A549 (cell line): Measurements from ENCODE around the gene PRR5. TPM values are rescaled to one million over a fixed set of nuclear protein-coding genes. Genes with fewer than 3 reads are reported as not detected.

Source experiments
- ATAC-seq, 2 experiments: fragments of 200-7000 bp in 1 of 2; fragments of >200 bp in 1 of 2; cut with Nextera tagmentation in 1 of 2; cut with Tn5 transposase in 1 of 2; 3 replicates each; pipeline versions ENCODE4 v1.8.0 to v1.9.1; 2018 to 2020; ENCODE audit warnings: mild to moderate bottlenecking in 1 of 2, moderate library complexity in 1 of 2
- CTCF ChIA-PET: fragments of 300-600 bp; sonication (Branson Sonifier 250); formaldehyde crosslinking; extraction: SDS; loops from one replicate; lab custom pipeline; 2021; ENCODE audit warnings: antibody characterized with exemption, inconsistent platforms; lab: Yijun Ruan, JAX
- POLR2A ChIA-PET: fragments of 350-600 bp; formaldehyde crosslinking; extraction: SDS; loops from one replicate; lab custom pipeline; 2021; ENCODE audit warnings: antibody characterized with exemption, inconsistent platforms; lab: Yijun Ruan, JAX
- DNase-seq, 2 experiments: peaks; one replicate each; pipeline versions ENCODE4 v3.0.0 to v3.0.0-alpha.2; 2011 to 2016; ENCODE audit warnings: low read depth in 1 of 2, low spot score in 1 of 2
- FAIRE-seq: peaks from 2 replicates; lab custom pipeline; 2011; peaks lifted over from hg19 to GRCh38; lab: Jason Lieb, UNC
- H3K27ac ChIP-seq, 2 experiments: fragments of >200 bp; sonication (Bioruptor Twin); formaldehyde crosslinking; 3 replicates each; pipeline ENCODE4 v1.5.1; 2016 to 2017
- H3K4me1 ChIP-seq: fragments of >200 bp; sonication (Bioruptor Twin); formaldehyde crosslinking; 3 replicates; pipeline ENCODE4 v1.6.1; 2016
- H3K4me2 ChIP-seq: fragments of >200 bp; sonication (Bioruptor Twin); formaldehyde crosslinking; 3 replicates; pipeline ENCODE4 v1.6.1; 2016
- H3K4me3 ChIP-seq: fragments of >200 bp; sonication (Bioruptor Twin); formaldehyde crosslinking; 3 replicates; pipeline ENCODE4 v1.5.1; 2016
- H3K9me3 ChIP-seq: fragments of >200 bp; sonication (Bioruptor Twin); formaldehyde crosslinking; 3 replicates; pipeline ENCODE4 v1.6.1; 2016
- BCL3 ChIP-seq: fragments of >200 bp; sonication (Bioruptor Twin); formaldehyde crosslinking; IDR thresholded peaks from 3 replicates; pipeline ENCODE4 v1.6.1; 2016
- CBX2 ChIP-seq: fragments of 200-600 bp; sonication (generic); IDR thresholded peaks from 2 replicates; pipeline ENCODE4 v1.6.1; 2016; ENCODE audit warnings: low read depth, mild to moderate bottlenecking, borderline replicate concordance
- EHF ChIP-seq: fragments of 250-450 bp; sonication (Bioruptor Pico); IDR thresholded peaks from 2 replicates; pipeline ENCODE4 v1.5.0; 2020; ENCODE audit warnings: mild to moderate bottlenecking
- EHMT2 ChIP-seq: fragments of 200-600 bp; sonication (generic); IDR thresholded peaks from 2 replicates; pipeline ENCODE4 v1.6.1; 2016; ENCODE audit warnings: antibody characterized with exemption, low read depth, mild to moderate bottlenecking, moderate library complexity
- FOSL2 ChIP-seq, 2 experiments: fragments of 450-650 bp in 1 of 2; fragments of >200 bp in 1 of 2; sonication (Bioruptor Twin) in 1 of 2; formaldehyde crosslinking; IDR thresholded peaks; 2 replicates each; pipeline versions ENCODE4 v1.5.0 to v1.6.1; 2016 to 2020; ENCODE audit warnings: mild to moderate bottlenecking in 1 of 2, moderate library complexity in 1 of 2
- GATA3 ChIP-seq: IDR thresholded peaks from 2 replicates; pipeline ENCODE4 v1.6.1; 2012; ENCODE audit warnings: borderline replicate concordance
- HMGXB4 ChIP-seq: fragments of 250-450 bp; sonication (Bioruptor Pico); IDR thresholded peaks from 2 replicates; pipeline ENCODE4 v1.5.0; 2021; ENCODE audit warnings: mild to moderate bottlenecking, moderate library complexity, borderline replicate concordance
- KDM1A ChIP-seq: fragments of 200-600 bp; sonication (generic); IDR thresholded peaks from 2 replicates; pipeline ENCODE4 v1.6.1; 2016; ENCODE audit warnings: low read depth, mild to moderate bottlenecking
- KDM5A ChIP-seq: fragments of 200-600 bp; sonication (generic); IDR thresholded peaks from 2 replicates; pipeline ENCODE4 v1.6.1; 2016; ENCODE audit warnings: antibody characterized with exemption, mild to moderate bottlenecking
- MYC ChIP-seq: IDR thresholded peaks from 2 replicates; pipeline ENCODE4 v1.6.1; 2012; ENCODE audit warnings: mild to moderate bottlenecking, inconsistent platforms, low read length, improper control_type of control experiment, borderline replicate concordance
- PBX3 ChIP-seq: IDR thresholded peaks from 2 replicates; pipeline ENCODE4 v1.6.1; 2012
- POLR2A ChIP-seq: IDR thresholded peaks from 2 replicates; pipeline ENCODE4 v1.6.1; 2012; ENCODE audit warnings: mild to moderate bottlenecking, low read length
- RARB ChIP-seq: fragments of 250-450 bp; sonication (Bioruptor Pico); IDR thresholded peaks from 2 replicates; pipeline ENCODE4 v1.8.0; 2021; ENCODE audit warnings: mild to moderate bottlenecking, moderate library complexity
- RFX5 ChIP-seq: fragments of 450-650 bp; IDR thresholded peaks from 2 replicates; pipeline ENCODE4 v1.7.1; 2014; ENCODE audit warnings: antibody characterized with exemption, mild to moderate bottlenecking, moderate library complexity
- SMC3 ChIP-seq: fragments of >200 bp; sonication (Bioruptor Twin); formaldehyde crosslinking; IDR thresholded peaks from 3 replicates; pipeline ENCODE4 v1.6.1; 2018; ENCODE audit warnings: inconsistent platforms
- ZC3H11A ChIP-seq: fragments of 450-650 bp; IDR thresholded peaks from 2 replicates; pipeline ENCODE4 v1.6.1; 2014; ENCODE audit warnings: antibody characterized with exemption, mild to moderate bottlenecking
- ZNF302 ChIP-seq: fragments of 250-450 bp; sonication (Bioruptor Pico); IDR thresholded peaks from 2 replicates; pipeline ENCODE4 v1.9.0; 2021; ENCODE audit warnings: inconsistent platforms, mild to moderate bottlenecking, moderate library complexity
- WGBS: methylation state at CpG from one replicate; pipeline ENCODE4 v1.1.6; 2017; ENCODE audit errors: missing lambda C conversion rate; 5-methylcytosine and 5-hydroxymethylcytosine counted together
- polyA plus RNA-seq, 4 experiments: library from polyadenylated mRNA; depleted of rRNA in 3 of 4; stranded (reverse); fragments of >200 nt; fragmentation: RNase III in 1 of 4; extraction: RNeasy Plus Mini Kit Qiagen cat#74134 plus additional on column Dnase treatment in 1 of 4; gene quantifications; 2 replicates in 3 of 4; 3 replicates in 1 of 4; pipeline ENCODE4 v1.2.3, GENCODE V29; 2011 to 2017

Gene PRR5
- polyA plus RNA-seq, 2 of the 4 experiments (the other 2 are of a cell fraction), result 7.1 to 19.5 TPM

GRCh38 chr22:44733426-44734106 lies 31.6 kb downstream of the PRR5 start (continued):
- TF ChIP-seq BCL3, result no peak

DNA sequence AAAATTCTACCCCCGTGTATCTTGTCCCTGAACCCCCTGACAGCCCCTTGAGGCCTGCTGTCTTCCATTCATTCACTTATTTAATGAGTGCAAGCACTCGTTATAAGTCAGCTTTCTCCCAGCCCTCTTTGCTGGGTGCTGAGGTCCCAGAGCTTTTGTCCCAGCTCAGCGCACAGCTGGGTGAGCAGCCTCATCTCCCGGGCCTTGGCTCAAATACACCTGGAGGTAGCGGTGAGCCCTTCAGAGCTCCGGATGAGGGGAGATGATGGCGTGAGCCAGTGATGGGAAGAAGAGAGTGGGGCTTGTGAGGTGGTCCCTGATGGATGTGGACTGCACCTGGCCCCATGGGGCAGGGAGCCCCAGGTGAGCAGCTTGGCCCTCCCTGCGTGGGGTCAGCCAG lies 32.3 kb downstream of the PRR5 start:
- TF ChIP-seq MYC, result no peak
- TF ChIP-seq CBX2, result no peak
- no peak for TF ChIP-seq EHMT2
- TF ChIP-seq EHF (CRISPR knock-in tag), result no peak
- TF ChIP-seq GATA3, result no peak
- TF ChIP-seq, all 56 proteins: peak for 0
- no peak overlapping the region for H3K27ac ChIP-seq
- no peak overlapping the region for H3K4me3 ChIP-seq
- DNase-seq (no peak), ATAC-seq (no peak), FAIRE-seq (no peak)
- 87% methylated on average over 8 of the region's 8 CpGs for WGBS
- CTCF ChIA-PET, result interaction anchor here (1.0 to 4.0 kb wide), 5 partner anchors 9 to 38 kb away, joined by 4 to 55 read pairs (median 23); no protein-coding TSS in a partner anchor
- no peak overlapping the region for H3K4me2 ChIP-seq
- no peaks in the 10 kb centered on the region for H3K9me3 ChIP-seq
- POLR2A ChIA-PET, result no interaction called here
- H3K4me1 ChIP-seq, result peaks cover 9% of the 10 kb centered on the region

DNA sequence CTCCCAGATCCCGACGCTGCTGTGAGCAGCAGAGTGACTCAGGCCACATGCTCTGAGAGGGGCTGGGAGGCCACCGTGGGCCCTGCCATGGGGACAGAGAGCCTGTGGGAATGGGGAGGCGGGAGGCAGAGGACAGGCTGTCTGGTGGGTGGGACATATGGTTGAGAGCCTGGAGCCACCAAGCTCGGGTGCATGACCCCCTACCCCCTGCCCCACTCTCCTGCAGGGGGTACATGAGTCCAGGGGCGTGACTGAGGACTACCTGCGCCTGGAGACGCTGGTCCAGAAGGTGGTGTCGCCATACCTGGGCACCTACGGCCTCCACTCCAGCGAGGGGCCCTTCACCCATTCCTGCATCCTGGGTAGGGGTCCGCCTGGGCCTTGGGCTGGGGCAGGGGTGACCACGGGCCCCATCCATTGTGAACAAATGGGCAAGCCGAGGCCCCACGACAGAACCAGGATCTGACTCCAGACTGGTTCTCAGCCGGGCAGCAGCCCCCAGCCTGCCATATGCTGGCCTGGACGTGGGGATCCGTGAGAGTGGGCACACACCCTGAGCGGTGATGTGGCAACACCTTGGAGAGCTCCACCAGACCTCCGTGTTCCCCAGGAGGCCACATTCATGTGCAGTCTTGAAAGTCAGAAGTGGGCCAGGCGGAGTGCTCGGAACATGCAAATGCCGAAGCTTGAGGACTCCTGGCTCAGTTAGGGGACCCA lies 33.0 kb downstream of the PRR5 start:
- no peak for ATAC-seq
- no peak overlapping the region for H3K4me2 ChIP-seq
- H3K4me3 ChIP-seq, result no peak overlapping the region
- no peak for TF ChIP-seq GATA3
- no peak for TF ChIP-seq ZC3H11A
- TF ChIP-seq SMC3, result no peak
- TF ChIP-seq KDM1A, result no peak
- TF ChIP-seq FOSL2 (IDR thresholded peaks at IDR 0.05), result no peak
- no peak for TF ChIP-seq FOSL2 (CRISPR knock-in tag; IDR thresholded peaks at IDR 0.05)
- TF ChIP-seq PBX3, result no peak
- no peak for TF ChIP-seq KDM5A
- TF ChIP-seq RFX5, result no peak
- TF ChIP-seq POLR2A, result no peak
- TF ChIP-seq RARB (CRISPR knock-in tag), result no peak
- no peak for TF ChIP-seq ZNF302 (CRISPR knock-in tag)
- TF ChIP-seq HMGXB4 (CRISPR knock-in tag), result no peak
- DNase-seq, result no peak
- no peak overlapping the region for H3K27ac ChIP-seq
- ChIA-PET POLR2A (no interaction called here), CTCF (interaction anchor here (0.7 to 4.0 kb wide), 18 partner anchors 7 to 52 kb away, joined by 3 to 55 read pairs (median 7); partner anchors contain the start of gene ARHGAP8)
- H3K4me1 ChIP-seq, result peaks cover 16% of the 10 kb centered on the region
- H3K9me3 ChIP-seq, result no peaks in the 10 kb centered on the region
- FAIRE-seq, result no peak
- WGBS, result 65% methylated on average over 4 of the region's 23 CpGs
